K562 (cell line): Measurements from ENCODE around the gene CRKL. TPM values are rescaled to one million over a fixed set of nuclear protein-coding genes. Genes with fewer than 3 reads are reported as not detected.

Experiments used
- ATAC-seq: fragments of 200-7000 bp; cut with Tn5 transposase; 3 replicates; pipeline ENCODE4 v1.9.1; 2020; ENCODE audit warnings: moderate library complexity
- BruUV-seq: library from RNA; stranded (reverse); fragments of 400-500 nt; replicated peaks from 2 replicates; lab custom pipeline; 2021; lab: Mats Ljungman, UMichigan
- CTCF ChIA-PET: fragments of 300-600 bp; formaldehyde crosslinking; extraction: SDS; loops from one replicate; lab custom pipeline; 2021; ENCODE audit warnings: low intra/inter-chr PET ratio; lab: Yijun Ruan, JAX
- POLR2A ChIA-PET: fragments of 300-600, 350-650 bp; sonication (Branson Sonifier 250); formaldehyde crosslinking; extraction: SDS; loops from one replicate; lab custom pipeline; 2021; ENCODE audit warnings: antibody characterized with exemption, inconsistent platforms; lab: Yijun Ruan, JAX
- DNase-seq, 4 experiments: peaks; one replicate each; pipeline versions ENCODE4 v3.0.0 to v3.0.0-alpha.2; 2011 to 2018; ENCODE audit warnings: low spot score in 3 of 4, mixed read lengths in 3 of 4; ENCODE audit errors: extremely low read depth in 1 of 4
- FAIRE-seq: peaks from 2 replicates; lab custom pipeline; 2011; peaks lifted over from hg19 to GRCh38; lab: Jason Lieb, UNC
- H2AFZ ChIP-seq: 2 replicates; pipeline ENCODE4 v1.6.0; 2011; ENCODE audit warnings: low read depth, low read length, control low read depth, inconsistent platforms
- H3K27ac ChIP-seq: fragments of 200-600 bp; 3 replicates; pipeline ENCODE4 v1.8.0; 2011; ENCODE audit warnings: low read depth, mild to moderate bottlenecking, control low read depth, inconsistent platforms, low read length, moderate library complexity, mixed read lengths; ENCODE audit errors: extremely low read depth
- H3K27me3 ChIP-seq, 2 experiments: fragments of 300-600 bp in 1 of 2; 2 replicates in 1 of 2; 3 replicates in 1 of 2; pipeline versions ENCODE4 v1.6.0 to v1.8.0; 2011; ENCODE audit warnings: inconsistent platforms in 2 of 2, low read length in 2 of 2, mild to moderate bottlenecking in 1 of 2, mixed read lengths in 1 of 2, moderate library complexity in 1 of 2; ENCODE audit not compliant: control insufficient read depth in 2 of 2, insufficient read depth in 2 of 2
- H3K36me3 ChIP-seq: fragments of 300-600 bp; 3 replicates; pipeline ENCODE4 v1.8.0; 2011; ENCODE audit warnings: mild to moderate bottlenecking, low read length, inconsistent platforms; ENCODE audit not compliant: control insufficient read depth, insufficient read depth
- H3K4me1 ChIP-seq, 2 experiments: fragments of 200-600 bp in 1 of 2; replicated peaks in 1 of 2; 2 replicates in 1 of 2; 3 replicates in 1 of 2; pipeline versions ENCODE4 v1.5.1 to v1.8.0; 2011; ENCODE audit warnings: inconsistent platforms in 2 of 2, low read length in 2 of 2, mild to moderate bottlenecking in 1 of 2, mixed read lengths in 1 of 2, moderate library complexity in 1 of 2; ENCODE audit not compliant: control insufficient read depth in 2 of 2, insufficient read depth in 2 of 2
- H3K4me2 ChIP-seq: 2 replicates; pipeline ENCODE4 v1.6.1; 2011; ENCODE audit warnings: low read length, control low read depth, inconsistent platforms, mixed read lengths; ENCODE audit not compliant: insufficient read depth
- H3K4me3 ChIP-seq: fragments of 200-600 bp; sonication (generic), shearing (Covaris generic); 2 replicates; pipeline ENCODE4 v1.5.1; 2016; ENCODE audit warnings: control low read depth, inconsistent platforms
- H3K79me2 ChIP-seq: fragments of 200-600 bp; 3 replicates; pipeline ENCODE4 v1.8.0; 2011; ENCODE audit warnings: low read length, inconsistent platforms; ENCODE audit not compliant: control insufficient read depth, insufficient read depth
- H3K9ac ChIP-seq, 2 experiments: 2 replicates each; pipeline versions ENCODE4 v1.6.0 to v1.6.1; 2011; ENCODE audit warnings: low read depth in 2 of 2, low read length in 2 of 2, control low read depth in 1 of 2, inconsistent platforms in 1 of 2, mild to moderate bottlenecking in 1 of 2, mixed read lengths in 1 of 2; ENCODE audit not compliant: insufficient read depth in 1 of 2
- H3K9me1 ChIP-seq: one replicate; pipeline ENCODE4 v1.6.0; 2011; ENCODE audit warnings: inconsistent platforms, mild to moderate bottlenecking, low read length, moderate library complexity; ENCODE audit not compliant: control insufficient read depth, insufficient read depth
- H3K9me3 ChIP-seq: replicated peaks from 2 replicates; pipeline ENCODE4 v1.5.1; 2011; ENCODE audit warnings: low read depth, low read length, inconsistent platforms; ENCODE audit not compliant: control insufficient read depth, insufficient read depth
- H4K20me1 ChIP-seq: replicated peaks from 2 replicates; pipeline ENCODE4 v1.6.1; 2011; ENCODE audit warnings: low read length, inconsistent platforms, mixed read lengths; ENCODE audit not compliant: control insufficient read depth, insufficient read depth
- ELF4 ChIP-seq: fragments of 450-650 bp; formaldehyde crosslinking; IDR thresholded peaks from 2 replicates; pipeline ENCODE4 v1.4.0; 2022; ENCODE audit warnings: missing genetic modification characterization
- FOSL1 ChIP-seq: fragments of 200-800 bp; sonication (Bioruptor generic); conservative IDR thresholded peaks from 2 replicates; pipeline ENCODE4 v1.6.1; 2016; ENCODE audit warnings: missing genetic modification characterization, missing compliant biosample characterization
- GTF2F1 ChIP-seq: IDR thresholded peaks from 2 replicates; pipeline ENCODE4 v1.6.1; 2011; ENCODE audit warnings: low read depth, low read length, improper control_type of control experiment
- HOXB6 ChIP-seq: fragments of 250-450 bp; sonication (Bioruptor Pico); IDR thresholded peaks from 2 replicates; pipeline ENCODE4 v1.5.1; 2022; ENCODE audit warnings: mild to moderate bottlenecking, borderline replicate concordance
- OTX1 ChIP-seq: fragments of 450-650 bp; formaldehyde crosslinking; IDR thresholded peaks from 2 replicates; pipeline ENCODE4 v1.4.0; 2022; ENCODE audit warnings: mild to moderate bottlenecking
- THAP12 ChIP-seq: fragments of 250-450 bp; sonication (Bioruptor Pico); IDR thresholded peaks from 2 replicates; pipeline ENCODE4 v1.9.0; 2021; ENCODE audit warnings: mild to moderate bottlenecking, inconsistent platforms
- USF2 ChIP-seq: sonication (generic); formaldehyde crosslinking; IDR thresholded peaks from 2 replicates; pipeline ENCODE4 v1.5.0; 2020; ENCODE audit warnings: missing genetic modification reagents
- ZBTB12 ChIP-seq: fragments of 250-450 bp; sonication (Bioruptor Pico); IDR thresholded peaks from 2 replicates; pipeline ENCODE4 v1.4.0; 2020
- ZC3H11A ChIP-seq: IDR thresholded peaks from 2 replicates; pipeline ENCODE4 v1.6.1; 2012; ENCODE audit warnings: low read depth, low read length, improper control_type of control experiment
- ZFPM2 ChIP-seq: fragments of 250-450 bp; sonication (Bioruptor Pico); IDR thresholded peaks from 2 replicates; pipeline ENCODE4 v1.5.1; 2022; ENCODE audit warnings: mild to moderate bottlenecking
- ZNF589 ChIP-seq: fragments of 200-800 bp; sonication (Bioruptor generic); IDR thresholded peaks from 2 replicates; pipeline ENCODE4 v1.6.1; 2016; ENCODE audit warnings: low read depth, missing genetic modification characterization, missing compliant biosample characterization
- WGBS: fragments of 100-300 bp; shearing (Covaris generic); methylation state at CpG from one replicate; pipeline ENCODE4 v1.1.6; 2016; ENCODE audit warnings: low coverage, mixed read lengths; ENCODE audit not compliant: insufficient coverage; ENCODE audit errors: missing lambda C conversion rate; 5-methylcytosine and 5-hydroxymethylcytosine counted together
- in situ Hi-C: fragments of 300-500 bp; cut with MboI; formaldehyde crosslinking; loops from 4 replicates; pipeline ENCODE4 v1.15.0; 2018; ENCODE audit warnings: inconsistent platforms, mixed read lengths
- intact Hi-C: fragments of 100-400 bp; cut with micrococcal nuclease; formaldehyde crosslinking; loops from 2 replicates; pipeline ENCODE4 v1.14.2; 2022
- polyA plus RNA-seq, 8 experiments: library from polyadenylated mRNA; depleted of rRNA in 4 of 8; stranded (reverse) in 5 of 8; unstranded in 3 of 8; fragments of >200 nt; fragmentation: Nextera tagmentation in 2 of 8; fragmentation: Illumina TruSeq in 1 of 8; extraction: Ambion mirVana in 2 of 8; extraction: Trizol in 1 of 8; gene quantifications; 2 replicates each; pipeline versions ENCODE4 v1.2.1 to v1.2.3, GENCODE V29; 2011 to 2014; ENCODE audit warnings: inconsistent platforms in 1 of 8, missing spikeins in 1 of 8
- total RNA-seq, 7 experiments: library from RNA; depleted of rRNA in 6 of 7; stranded (reverse); fragments of >200 nt in 6 of 7; fragmentation: Illumina TruSeq in 2 of 7; extraction: Trizol in 2 of 7; gene quantifications; 2 replicates each; pipeline versions ENCODE4 v1.2.1 to v1.2.3, GENCODE V29; 2011 to 2021; ENCODE audit warnings: low replicate concordance in 1 of 7
- TF ChIP-seq, protein P1 (sequence below): fragments of 450-650 bp; formaldehyde crosslinking; conservative IDR thresholded peaks from 2 replicates; pipeline ENCODE4 v1.4.0; 2022; ENCODE audit warnings: mild to moderate bottlenecking, missing genetic modification characterization
- TF ChIP-seq, protein P2 (sequence below): fragments of 450-650 bp; formaldehyde crosslinking; IDR thresholded peaks from 2 replicates; pipeline ENCODE4 v1.4.0; 2022; ENCODE audit warnings: missing genetic modification characterization
- TF ChIP-seq, protein P3 (sequence below): fragments of 450-650 bp; formaldehyde crosslinking; IDR thresholded peaks from 2 replicates; pipeline ENCODE4 v1.4.0; 2022; ENCODE audit warnings: missing genetic modification characterization

CRKL gene
- total and polyA plus RNA-seq, 9 of the 15 experiments (the other 6 are each of a cell fraction or from before 2014, with no cell fraction given): 100 to 263 (median 124) TPM

DNA sequence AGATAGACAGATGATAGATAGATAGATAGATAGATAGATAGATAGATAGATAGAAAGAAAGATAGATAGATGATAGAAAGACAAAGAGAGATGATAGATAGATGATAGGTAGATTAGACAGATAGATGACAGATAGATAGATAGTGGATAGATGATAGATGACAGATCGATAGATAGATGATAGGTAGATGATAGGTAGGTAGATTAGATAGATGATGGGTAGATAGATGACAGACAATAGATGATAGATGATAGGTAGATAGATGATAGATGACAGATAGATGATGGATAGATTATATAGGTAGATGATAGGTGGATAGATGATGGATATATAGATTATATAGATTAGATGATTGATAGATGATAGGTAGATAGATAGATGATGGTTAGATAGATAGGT is 69.2 kb downstream of the CRKL start:
- no peak overlapping the region for H3K9ac ChIP-seq
- peaks cover 17% of the 10 kb centered on the region for H3K9me1 ChIP-seq
- H2AFZ ChIP-seq: no peak overlapping the region
- POLR2A ChIA-PET: interaction anchor here (0.7 to 6.8 kb wide), 6 partner anchors 10 to 87 kb away, joined by 3 to 127 read pairs (median 8); partner anchors contain the start of gene THAP7
- H3K36me3 ChIP-seq: peaks cover 73% of the 10 kb centered on the region
- BruUV-seq: no TSS peak
- in situ Hi-C loops: no loop called here
- H3K27me3 ChIP-seq: no peaks in the 10 kb centered on the region
- CTCF ChIA-PET: no interaction called here
- H3K4me3 ChIP-seq: no peak overlapping the region
- no peak for ATAC-seq
- WGBS: 71% methylated on average over 1 of the region's 1 CpG
- DNase-seq: no peak
- intact Hi-C loops: no loop called here
- H3K9me3 ChIP-seq: no peaks in the 10 kb centered on the region
- peaks cover 11 to 46% of the 10 kb centered on the region in 2 experiments for H3K4me1 ChIP-seq
- 0 out of 2 replicates have a peak, but pooled peaks cover 7% of the 10 kb centered on the region for H4K20me1 ChIP-seq
- no peak overlapping the region for H3K27ac ChIP-seq
- H3K79me2 ChIP-seq: peaks cover 18% of the 10 kb centered on the region
- no peak overlapping the region for H3K4me2 ChIP-seq
- no peak for FAIRE-seq
- TF ChIP-seq, protein P1, sequence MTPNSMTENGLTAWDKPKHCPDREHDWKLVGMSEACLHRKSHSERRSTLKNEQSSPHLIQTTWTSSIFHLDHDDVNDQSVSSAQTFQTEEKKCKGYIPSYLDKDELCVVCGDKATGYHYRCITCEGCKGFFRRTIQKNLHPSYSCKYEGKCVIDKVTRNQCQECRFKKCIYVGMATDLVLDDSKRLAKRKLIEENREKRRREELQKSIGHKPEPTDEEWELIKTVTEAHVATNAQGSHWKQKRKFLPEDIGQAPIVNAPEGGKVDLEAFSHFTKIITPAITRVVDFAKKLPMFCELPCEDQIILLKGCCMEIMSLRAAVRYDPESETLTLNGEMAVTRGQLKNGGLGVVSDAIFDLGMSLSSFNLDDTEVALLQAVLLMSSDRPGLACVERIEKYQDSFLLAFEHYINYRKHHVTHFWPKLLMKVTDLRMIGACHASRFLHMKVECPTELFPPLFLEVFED (CRISPR knock-in tag): peak; percentile 98
- TF ChIP-seq THAP12 (CRISPR knock-in tag) (peak; percentile 30; the same call in 1 of the 2 replicates), ZBTB12 (CRISPR knock-in tag) (no peak), OTX1 (CRISPR knock-in tag) (0 out of 2 replicates have a peak, but pooled peaks have one; percentile 88), ZNF589 (CRISPR knock-in tag) (no peak), ZFPM2 (peak; percentile 9; the same call in 1 of the 2 replicates), GTF2F1 (0 out of 2 replicates have a peak, but pooled peaks have one; percentile 32), USF2 (CRISPR knock-in tag) (no peak), FOSL1 (tag) (no peak), HOXB6 (CRISPR knock-in tag) (0 out of 2 replicates have a peak, but pooled peaks have one; percentile 54), ZC3H11A (peak; percentile 97), ELF4 (CRISPR knock-in tag) (peak; percentile 94)
- TF ChIP-seq, protein P2, sequence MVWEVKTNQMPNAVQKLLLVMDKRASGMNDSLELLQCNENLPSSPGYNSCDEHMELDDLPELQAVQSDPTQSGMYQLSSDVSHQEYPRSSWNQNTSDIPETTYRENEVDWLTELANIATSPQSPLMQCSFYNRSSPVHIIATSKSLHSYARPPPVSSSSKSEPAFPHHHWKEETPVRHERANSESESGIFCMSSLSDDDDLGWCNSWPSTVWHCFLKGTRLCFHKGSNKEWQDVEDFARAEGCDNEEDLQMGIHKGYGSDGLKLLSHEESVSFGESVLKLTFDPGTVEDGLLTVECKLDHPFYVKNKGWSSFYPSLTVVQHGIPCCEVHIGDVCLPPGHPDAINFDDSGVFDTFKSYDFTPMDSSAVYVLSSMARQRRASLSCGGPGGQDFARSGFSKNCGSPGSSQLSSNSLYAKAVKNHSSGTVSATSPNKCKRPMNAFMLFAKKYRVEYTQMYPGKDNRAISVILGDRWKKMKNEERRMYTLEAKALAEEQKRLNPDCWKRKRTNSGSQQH (CRISPR knock-in tag): peak; percentile 98
- TF ChIP-seq, protein P3, sequence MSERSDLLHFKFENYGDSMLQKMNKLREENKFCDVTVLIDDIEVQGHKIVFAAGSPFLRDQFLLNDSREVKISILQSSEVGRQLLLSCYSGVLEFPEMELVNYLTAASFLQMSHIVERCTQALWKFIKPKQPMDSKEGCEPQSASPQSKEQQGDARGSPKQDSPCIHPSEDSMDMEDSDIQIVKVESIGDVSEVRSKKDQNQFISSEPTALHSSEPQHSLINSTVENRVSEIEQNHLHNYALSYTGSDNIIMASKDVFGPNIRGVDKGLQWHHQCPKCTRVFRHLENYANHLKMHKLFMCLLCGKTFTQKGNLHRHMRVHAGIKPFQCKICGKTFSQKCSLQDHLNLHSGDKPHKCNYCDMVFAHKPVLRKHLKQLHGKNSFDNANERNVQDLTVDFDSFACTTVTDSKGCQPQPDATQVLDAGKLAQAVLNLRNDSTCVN (CRISPR knock-in tag): peak; percentile 96
